AG10803 (cell line): Measurements from ENCODE around the gene PADI4.

Source experiments
- DNase-seq: peaks from one replicate; pipeline ENCODE4 v3.0.0; 2010; ENCODE audit warnings: low read depth
- H3K4me3 ChIP-seq: 2 replicates; pipeline ENCODE4 v1.5.1; 2011; ENCODE audit warnings: mild to moderate bottlenecking, low read length, control low read depth
- TF ChIP-seq, protein P1 (sequence below): conservative IDR thresholded peaks from 2 replicates; pipeline ENCODE4 v1.5.1; 2011; ENCODE audit warnings: mild to moderate bottlenecking, low read length, control low read depth, inconsistent platforms

Gene PADI4

DNA sequence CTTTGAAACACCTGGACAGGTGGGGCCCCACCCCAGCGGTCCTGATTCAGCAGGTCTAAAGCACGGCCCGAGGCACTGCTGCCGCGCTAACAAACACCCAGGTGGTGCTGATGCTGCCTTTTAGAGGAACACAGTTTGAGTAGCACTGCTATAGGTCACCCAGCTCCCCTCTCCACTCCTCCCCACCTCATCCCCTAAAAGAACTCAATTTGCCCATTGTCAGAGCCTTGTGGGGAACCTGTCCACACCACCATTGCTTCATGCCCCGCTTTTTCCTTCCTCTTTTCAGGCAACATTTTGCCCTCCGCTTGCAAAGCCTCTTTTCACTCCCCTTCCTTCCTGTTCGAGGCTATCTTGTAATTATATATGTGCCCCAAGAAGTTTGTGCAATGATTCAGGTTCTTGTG lies 26.2 kb upstream of the PADI4 start:
- H3K4me3 ChIP-seq, result no peak overlapping the region
- no peak for DNase-seq
- TF ChIP-seq, protein P1, sequence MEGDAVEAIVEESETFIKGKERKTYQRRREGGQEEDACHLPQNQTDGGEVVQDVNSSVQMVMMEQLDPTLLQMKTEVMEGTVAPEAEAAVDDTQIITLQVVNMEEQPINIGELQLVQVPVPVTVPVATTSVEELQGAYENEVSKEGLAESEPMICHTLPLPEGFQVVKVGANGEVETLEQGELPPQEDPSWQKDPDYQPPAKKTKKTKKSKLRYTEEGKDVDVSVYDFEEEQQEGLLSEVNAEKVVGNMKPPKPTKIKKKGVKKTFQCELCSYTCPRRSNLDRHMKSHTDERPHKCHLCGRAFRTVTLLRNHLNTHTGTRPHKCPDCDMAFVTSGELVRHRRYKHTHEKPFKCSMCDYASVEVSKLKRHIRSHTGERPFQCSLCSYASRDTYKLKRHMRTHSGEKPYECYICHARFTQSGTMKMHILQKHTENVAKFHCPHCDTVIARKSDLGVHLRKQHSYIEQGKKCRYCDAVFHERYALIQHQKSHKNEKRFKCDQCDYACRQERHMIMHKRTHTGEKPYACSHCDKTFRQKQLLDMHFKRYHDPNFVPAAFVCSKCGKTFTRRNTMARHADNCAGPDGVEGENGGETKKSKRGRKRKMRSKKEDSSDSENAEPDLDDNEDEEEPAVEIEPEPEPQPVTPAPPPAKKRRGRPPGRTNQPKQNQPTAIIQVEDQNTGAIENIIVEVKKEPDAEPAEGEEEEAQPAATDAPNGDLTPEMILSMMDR, result no peak

DNA sequence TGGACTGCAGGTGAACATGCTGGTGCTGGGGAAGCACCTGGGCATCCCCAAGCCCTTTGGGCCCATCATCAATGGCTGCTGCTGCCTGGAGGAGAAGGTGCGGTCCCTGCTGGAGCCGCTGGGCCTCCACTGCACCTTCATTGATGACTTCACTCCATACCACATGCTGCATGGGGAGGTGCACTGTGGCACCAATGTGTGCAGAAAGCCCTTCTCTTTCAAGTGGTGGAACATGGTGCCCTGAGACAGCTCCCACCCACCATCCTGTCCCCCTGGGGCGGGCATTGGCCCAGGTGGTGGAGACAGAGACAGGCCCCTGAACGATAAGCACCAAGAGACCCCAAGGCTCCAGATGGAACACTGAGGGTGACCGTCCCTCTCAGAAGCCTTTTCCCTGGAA lies 25.2 kb upstream of the PADI4 start:
- TF ChIP-seq, protein P1, result no peak
- no peak for DNase-seq
- H3K4me3 ChIP-seq, result no peak overlapping the region

DNA sequence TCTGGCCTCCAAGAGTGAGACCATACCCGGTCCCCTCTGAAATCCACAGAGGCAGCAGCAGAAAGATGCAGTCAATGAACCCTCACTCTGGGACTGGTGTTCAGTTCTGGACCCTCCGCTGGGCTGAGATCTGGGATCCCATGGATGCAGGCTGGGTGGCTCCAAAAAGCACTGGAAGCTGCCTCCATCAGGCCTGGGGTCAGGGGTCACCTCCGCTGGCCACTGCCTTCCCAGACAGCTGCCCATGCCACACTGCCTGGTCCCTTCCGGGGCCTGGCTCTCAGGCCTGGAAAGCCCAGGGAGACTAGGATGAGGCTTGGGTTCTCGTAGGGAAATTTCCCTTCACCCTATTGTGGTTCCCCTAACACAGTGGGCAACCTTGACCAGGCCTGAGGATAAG lies 21.4 kb upstream of the PADI4 start:
- TF ChIP-seq, protein P1, result no peak
- DNase-seq, result no peak
- no peak overlapping the region for H3K4me3 ChIP-seq

DNA sequence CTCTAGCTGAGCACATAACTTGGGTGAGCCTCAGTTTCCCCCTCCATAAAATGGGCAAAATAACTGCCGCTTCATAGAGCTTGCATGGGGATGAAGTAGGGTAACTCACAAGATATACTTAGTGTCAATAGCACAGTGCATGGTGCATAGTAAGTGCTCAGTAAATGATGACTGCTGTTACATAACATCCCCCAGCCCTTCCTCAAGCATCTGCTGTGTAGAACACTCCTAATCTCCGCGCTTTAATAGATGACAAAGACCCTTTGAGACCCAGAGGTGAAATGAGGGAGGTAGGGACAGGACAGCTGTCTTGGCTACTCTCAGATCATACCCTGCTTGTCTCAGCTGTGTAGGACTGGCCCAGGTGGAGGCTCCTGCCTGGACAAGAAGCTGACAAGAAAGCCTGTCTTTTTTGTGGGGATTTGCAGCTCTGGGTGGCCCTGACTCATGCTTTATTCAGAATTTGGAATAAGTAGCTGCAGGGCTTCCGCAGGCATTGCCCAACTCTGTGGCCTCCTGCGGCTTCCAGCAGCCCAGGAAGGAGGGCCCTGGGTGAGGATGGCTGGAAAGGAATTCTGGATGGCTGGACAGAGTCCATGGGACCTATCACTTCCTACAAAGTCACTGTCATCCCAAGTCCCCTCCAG lies 20.7 kb upstream of the PADI4 start:
- TF ChIP-seq, protein P1, result no peak
- peak; percentile 87 for DNase-seq
- H3K4me3 ChIP-seq, result no peak overlapping the region

DNA sequence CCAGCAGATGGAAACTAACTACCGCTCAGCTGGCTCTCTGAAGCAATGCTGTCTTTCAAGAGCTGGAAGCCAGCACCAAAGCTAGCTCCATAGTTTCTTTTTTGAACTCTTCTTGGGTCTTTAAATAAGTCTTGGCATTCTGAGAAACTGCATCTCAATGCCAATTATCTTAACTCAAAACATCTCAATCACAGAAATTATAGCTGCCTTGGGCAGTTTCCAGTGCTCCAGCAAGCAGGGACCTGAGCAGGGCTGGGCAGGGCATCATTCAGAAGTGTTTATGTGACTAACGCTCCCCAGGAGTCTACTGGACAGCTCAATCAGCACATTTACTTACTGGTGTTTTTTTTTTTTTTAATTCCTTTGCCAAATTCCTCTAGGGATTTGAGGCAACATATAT lies 18.3 kb upstream of the PADI4 start:
- TF ChIP-seq, protein P1, result no peak
- DNase-seq, result peak; percentile 39
- no peak overlapping the region for H3K4me3 ChIP-seq

DNA sequence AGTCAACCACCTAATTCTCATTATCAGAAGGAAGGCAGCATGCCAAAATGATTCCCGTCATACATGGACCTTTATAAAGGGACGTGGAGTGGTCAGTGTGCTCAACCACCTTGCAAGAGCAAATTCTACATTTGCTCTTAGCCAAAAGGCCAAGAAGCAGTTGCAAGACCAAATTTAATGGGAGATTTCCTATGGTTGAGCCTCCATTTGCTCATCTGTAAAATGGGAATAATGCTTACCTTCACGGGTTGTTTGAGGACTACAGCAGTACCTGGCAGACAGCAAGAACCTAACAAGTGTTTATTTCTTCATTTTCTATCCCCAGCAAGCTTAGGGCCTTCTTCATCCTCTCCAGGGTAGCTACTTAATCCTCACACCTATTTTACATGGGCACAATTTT lies 17.4 kb upstream of the PADI4 start:
- TF ChIP-seq, protein P1, result no peak
- DNase-seq, result no peak
- H3K4me3 ChIP-seq, result no peak overlapping the region

DNA sequence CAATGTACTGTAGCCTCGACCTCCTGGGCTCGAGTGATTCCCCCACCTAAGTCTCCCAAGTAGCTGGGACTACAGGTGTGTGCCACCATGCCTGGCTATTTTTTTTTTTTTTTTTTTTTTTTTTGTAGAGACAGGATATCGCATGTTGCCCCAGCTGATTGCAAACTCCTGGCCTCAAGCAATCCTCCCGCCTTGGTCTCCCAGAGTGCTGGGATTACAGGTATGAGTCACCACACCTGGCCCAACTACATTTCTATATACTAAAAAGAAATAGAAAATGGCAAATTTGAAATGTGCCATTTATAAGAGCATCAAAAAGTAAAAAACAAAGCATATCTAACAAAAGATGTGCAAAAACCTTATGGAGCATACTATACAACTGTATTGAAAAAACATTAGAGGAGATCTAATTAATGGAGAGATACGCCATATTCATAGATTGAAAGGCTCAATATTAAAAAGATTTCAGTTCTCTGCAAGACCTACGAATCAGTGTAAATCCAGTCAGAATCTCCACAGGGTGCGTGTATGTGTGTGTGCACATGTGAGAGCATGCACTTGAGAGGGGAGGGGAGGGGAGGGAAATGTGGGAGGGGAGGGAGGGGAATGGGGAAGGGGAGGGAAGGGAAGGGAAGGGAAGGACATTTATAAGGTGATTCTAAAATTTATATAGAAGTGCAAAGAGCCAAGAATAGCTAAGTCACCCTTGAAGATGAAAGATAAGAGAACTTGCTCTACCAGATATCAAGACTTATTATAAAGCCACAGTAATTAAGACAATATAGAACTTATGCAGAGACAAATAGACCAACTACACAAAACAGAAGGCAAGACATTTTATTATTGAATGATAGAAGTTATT lies 15.5 kb upstream of the PADI4 start:
- no peak for DNase-seq
- H3K4me3 ChIP-seq, result no peak overlapping the region
- TF ChIP-seq, protein P1, result no peak
